K562 (cell line): ENCODE data around the gene SYMPK. TPM values are rescaled to one million over a fixed set of nuclear protein-coding genes. Genes with fewer than 3 reads are reported as not detected.

Experiments
- ADNP ChIP-seq: fragments of 200-800 bp; sonication (Bioruptor generic); IDR thresholded peaks from 2 replicates; pipeline ENCODE4 v1.6.1; 2016; ENCODE audit warnings: missing genetic modification characterization, missing compliant biosample characterization
- DPF2 ChIP-seq: fragments of 450-650 bp; IDR thresholded peaks from 2 replicates; pipeline ENCODE4 v1.6.1; 2016
- ESRRA ChIP-seq: fragments of 450-650 bp; IDR thresholded peaks from 2 replicates; pipeline ENCODE4 v1.6.1; 2014; ENCODE audit warnings: low read depth, mild to moderate bottlenecking, moderate library complexity, borderline replicate concordance
- LARP7 ChIP-seq: fragments of 450-650 bp; IDR thresholded peaks from 2 replicates; pipeline ENCODE4 v1.6.1; 2016
- PURB ChIP-seq: sonication (generic); formaldehyde crosslinking; IDR thresholded peaks from 2 replicates; pipeline ENCODE4 v1.9.0; 2021; ENCODE audit warnings: low read depth, mild to moderate bottlenecking, missing genetic modification reagents
- SETDB1 ChIP-seq: IDR thresholded peaks from one replicate; pipeline ENCODE4 v1.6.1; 2012; ENCODE audit warnings: low read length, control low read depth, inconsistent platforms
- SMC3 ChIP-seq: conservative IDR thresholded peaks from 2 replicates; pipeline ENCODE4 v1.6.1; 2011; ENCODE audit warnings: low read depth, low read length, improper control_type of control experiment; ENCODE audit not compliant: insufficient read depth
- ZNF324 ChIP-seq: fragments of 250-450 bp; sonication (Bioruptor Pico); IDR thresholded peaks from 2 replicates; pipeline ENCODE4 v1.4.0; 2020; ENCODE audit warnings: mild to moderate bottlenecking
- ZNF766 ChIP-seq: fragments of 200-800 bp; sonication (Bioruptor generic); conservative IDR thresholded peaks from 2 replicates; pipeline ENCODE4 v1.6.1; 2016; ENCODE audit warnings: missing genetic modification characterization, missing compliant biosample characterization
- ZZZ3 ChIP-seq: fragments of 450-650 bp; IDR thresholded peaks from 2 replicates; pipeline ENCODE4 v1.6.1; 2016; ENCODE audit warnings: antibody characterized with exemption, mild to moderate bottlenecking, moderate library complexity
- polyA plus RNA-seq, 8 experiments: library from polyadenylated mRNA; depleted of rRNA in 4 of 8; stranded (reverse) in 5 of 8; unstranded in 3 of 8; fragments of >200 nt; fragmentation: Nextera tagmentation in 2 of 8; fragmentation: Illumina TruSeq in 1 of 8; extraction: Ambion mirVana in 2 of 8; extraction: Trizol in 1 of 8; gene quantifications; 2 replicates each; pipeline versions ENCODE4 v1.2.1 to v1.2.3, GENCODE V29; 2011 to 2014; ENCODE audit warnings: inconsistent platforms in 1 of 8, missing spikeins in 1 of 8
- total RNA-seq, 7 experiments: library from RNA; depleted of rRNA in 6 of 7; stranded (reverse); fragments of >200 nt in 6 of 7; fragmentation: Illumina TruSeq in 2 of 7; extraction: Trizol in 2 of 7; gene quantifications; 2 replicates each; pipeline versions ENCODE4 v1.2.1 to v1.2.3, GENCODE V29; 2011 to 2021; ENCODE audit warnings: low replicate concordance in 1 of 7
- TF ChIP-seq, protein P1 (sequence below): fragments of 450-650 bp; IDR thresholded peaks from 2 replicates; pipeline ENCODE4 v1.7.1; 2018; ENCODE audit warnings: mild to moderate bottlenecking, low read depth; ENCODE audit not compliant: partially characterized antibody
- TF ChIP-seq, protein P2 (sequence below): sonication (generic); formaldehyde crosslinking; IDR thresholded peaks from 2 replicates; pipeline ENCODE4 v1.8.0; 2022; ENCODE audit warnings: mild to moderate bottlenecking, missing genetic modification reagents
- TF ChIP-seq, protein P3 (sequence below): sonication (generic); formaldehyde crosslinking; IDR thresholded peaks from 2 replicates; pipeline ENCODE4 v1.8.0; 2023; ENCODE audit warnings: missing genetic modification reagents, mild to moderate bottlenecking, borderline replicate concordance
- TF ChIP-seq, protein P4 (sequence below): fragments of 250-450 bp; sonication (Bioruptor Pico); IDR thresholded peaks from 2 replicates; pipeline ENCODE4 v1.6.1; 2021; ENCODE audit warnings: mild to moderate bottlenecking
- TF ChIP-seq, protein P5 (sequence below): fragments of 250-450 bp; sonication (Bioruptor Pico); IDR thresholded peaks from 2 replicates; pipeline ENCODE4 v1.8.0; 2021; ENCODE audit warnings: moderate library complexity, mild to moderate bottlenecking, inconsistent platforms

The SYMPK gene
- total and polyA plus RNA-seq, 9 of the 15 experiments (the other 6 are each of a cell fraction or from before 2014, with no cell fraction given) = 0.73 to 95.5 (median 58.4) TPM

DNA sequence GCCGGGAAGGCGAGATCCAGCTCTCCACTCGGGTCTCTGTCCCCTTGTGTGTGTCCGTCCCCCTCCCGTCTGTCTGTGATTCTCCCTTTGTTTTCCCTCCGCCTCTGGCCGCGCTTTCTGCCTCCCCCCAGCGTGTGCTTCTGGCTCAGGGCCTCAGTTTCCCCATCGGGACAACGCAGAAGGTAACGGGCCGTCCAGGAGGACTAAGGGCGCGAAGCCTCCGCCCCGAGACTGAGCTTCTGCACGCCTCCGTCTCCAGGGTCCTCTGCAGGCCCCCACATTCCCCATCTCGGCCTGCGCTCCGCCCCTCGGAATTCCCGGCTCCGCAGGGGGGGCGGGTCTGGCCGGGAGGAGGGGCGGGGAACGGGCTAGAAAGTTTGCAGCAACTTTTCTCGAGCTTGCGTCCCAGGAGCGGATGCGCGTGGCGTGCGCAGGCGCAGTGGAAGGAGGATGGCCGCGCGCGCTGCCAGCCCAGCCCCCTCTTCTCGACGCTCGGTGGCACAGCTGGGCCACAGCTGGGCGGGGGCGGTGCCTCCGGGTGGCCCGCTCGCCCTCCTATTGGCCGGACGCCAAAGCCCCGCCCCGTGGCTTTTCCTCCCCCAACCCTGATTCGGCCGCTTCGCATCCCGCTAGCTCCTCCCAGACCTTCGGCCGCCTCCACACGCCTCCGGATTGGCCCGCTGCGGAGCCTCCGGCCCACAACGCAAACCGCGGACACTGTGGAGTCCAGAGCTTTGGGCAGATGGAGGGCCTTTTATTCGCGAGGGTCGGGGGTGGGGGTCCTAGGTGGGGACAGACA is 93.8 kb downstream of the SYMPK start, which contains the start of gene SIX5 (continued):
- TF ChIP-seq, protein P1, sequence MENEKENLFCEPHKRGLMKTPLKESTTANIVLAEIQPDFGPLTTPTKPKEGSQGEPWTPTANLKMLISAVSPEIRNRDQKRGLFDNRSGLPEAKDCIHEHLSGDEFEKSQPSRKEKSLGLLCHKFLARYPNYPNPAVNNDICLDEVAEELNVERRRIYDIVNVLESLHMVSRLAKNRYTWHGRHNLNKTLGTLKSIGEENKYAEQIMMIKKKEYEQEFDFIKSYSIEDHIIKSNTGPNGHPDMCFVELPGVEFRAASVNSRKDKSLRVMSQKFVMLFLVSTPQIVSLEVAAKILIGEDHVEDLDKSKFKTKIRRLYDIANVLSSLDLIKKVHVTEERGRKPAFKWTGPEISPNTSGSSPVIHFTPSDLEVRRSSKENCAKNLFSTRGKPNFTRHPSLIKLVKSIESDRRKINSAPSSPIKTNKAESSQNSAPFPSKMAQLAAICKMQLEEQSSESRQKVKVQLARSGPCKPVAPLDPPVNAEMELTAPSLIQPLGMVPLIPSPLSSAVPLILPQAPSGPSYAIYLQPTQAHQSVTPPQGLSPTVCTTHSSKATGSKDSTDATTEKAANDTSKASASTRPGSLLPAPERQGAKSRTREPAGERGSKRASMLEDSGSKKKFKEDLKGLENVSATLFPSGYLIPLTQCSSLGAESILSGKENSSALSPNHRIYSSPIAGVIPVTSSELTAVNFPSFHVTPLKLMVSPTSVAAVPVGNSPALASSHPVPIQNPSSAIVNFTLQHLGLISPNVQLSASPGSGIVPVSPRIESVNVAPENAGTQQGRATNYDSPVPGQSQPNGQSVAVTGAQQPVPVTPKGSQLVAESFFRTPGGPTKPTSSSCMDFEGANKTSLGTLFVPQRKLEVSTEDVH = no peak
- TF ChIP-seq, protein P2, sequence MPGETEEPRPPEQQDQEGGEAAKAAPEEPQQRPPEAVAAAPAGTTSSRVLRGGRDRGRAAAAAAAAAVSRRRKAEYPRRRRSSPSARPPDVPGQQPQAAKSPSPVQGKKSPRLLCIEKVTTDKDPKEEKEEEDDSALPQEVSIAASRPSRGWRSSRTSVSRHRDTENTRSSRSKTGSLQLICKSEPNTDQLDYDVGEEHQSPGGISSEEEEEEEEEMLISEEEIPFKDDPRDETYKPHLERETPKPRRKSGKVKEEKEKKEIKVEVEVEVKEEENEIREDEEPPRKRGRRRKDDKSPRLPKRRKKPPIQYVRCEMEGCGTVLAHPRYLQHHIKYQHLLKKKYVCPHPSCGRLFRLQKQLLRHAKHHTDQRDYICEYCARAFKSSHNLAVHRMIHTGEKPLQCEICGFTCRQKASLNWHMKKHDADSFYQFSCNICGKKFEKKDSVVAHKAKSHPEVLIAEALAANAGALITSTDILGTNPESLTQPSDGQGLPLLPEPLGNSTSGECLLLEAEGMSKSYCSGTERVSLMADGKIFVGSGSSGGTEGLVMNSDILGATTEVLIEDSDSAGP (CRISPR knock-in tag) = no peak
- TF ChIP-seq ESRRA (peak; percentile 63; the same call in 1 of the 2 replicates), SETDB1 (no peak), ADNP (tag) (no peak), SMC3 (no peak), ZNF324 (no peak), ZZZ3 (no peak), LARP7 (peak; percentile 62; the same call in 1 of the 2 replicates), PURB (CRISPR knock-in tag) (no peak), ZNF766 (CRISPR knock-in tag) (no peak), DPF2 (0 out of 2 replicates have a peak, but pooled peaks have one; percentile 22)
- TF ChIP-seq, protein P3, sequence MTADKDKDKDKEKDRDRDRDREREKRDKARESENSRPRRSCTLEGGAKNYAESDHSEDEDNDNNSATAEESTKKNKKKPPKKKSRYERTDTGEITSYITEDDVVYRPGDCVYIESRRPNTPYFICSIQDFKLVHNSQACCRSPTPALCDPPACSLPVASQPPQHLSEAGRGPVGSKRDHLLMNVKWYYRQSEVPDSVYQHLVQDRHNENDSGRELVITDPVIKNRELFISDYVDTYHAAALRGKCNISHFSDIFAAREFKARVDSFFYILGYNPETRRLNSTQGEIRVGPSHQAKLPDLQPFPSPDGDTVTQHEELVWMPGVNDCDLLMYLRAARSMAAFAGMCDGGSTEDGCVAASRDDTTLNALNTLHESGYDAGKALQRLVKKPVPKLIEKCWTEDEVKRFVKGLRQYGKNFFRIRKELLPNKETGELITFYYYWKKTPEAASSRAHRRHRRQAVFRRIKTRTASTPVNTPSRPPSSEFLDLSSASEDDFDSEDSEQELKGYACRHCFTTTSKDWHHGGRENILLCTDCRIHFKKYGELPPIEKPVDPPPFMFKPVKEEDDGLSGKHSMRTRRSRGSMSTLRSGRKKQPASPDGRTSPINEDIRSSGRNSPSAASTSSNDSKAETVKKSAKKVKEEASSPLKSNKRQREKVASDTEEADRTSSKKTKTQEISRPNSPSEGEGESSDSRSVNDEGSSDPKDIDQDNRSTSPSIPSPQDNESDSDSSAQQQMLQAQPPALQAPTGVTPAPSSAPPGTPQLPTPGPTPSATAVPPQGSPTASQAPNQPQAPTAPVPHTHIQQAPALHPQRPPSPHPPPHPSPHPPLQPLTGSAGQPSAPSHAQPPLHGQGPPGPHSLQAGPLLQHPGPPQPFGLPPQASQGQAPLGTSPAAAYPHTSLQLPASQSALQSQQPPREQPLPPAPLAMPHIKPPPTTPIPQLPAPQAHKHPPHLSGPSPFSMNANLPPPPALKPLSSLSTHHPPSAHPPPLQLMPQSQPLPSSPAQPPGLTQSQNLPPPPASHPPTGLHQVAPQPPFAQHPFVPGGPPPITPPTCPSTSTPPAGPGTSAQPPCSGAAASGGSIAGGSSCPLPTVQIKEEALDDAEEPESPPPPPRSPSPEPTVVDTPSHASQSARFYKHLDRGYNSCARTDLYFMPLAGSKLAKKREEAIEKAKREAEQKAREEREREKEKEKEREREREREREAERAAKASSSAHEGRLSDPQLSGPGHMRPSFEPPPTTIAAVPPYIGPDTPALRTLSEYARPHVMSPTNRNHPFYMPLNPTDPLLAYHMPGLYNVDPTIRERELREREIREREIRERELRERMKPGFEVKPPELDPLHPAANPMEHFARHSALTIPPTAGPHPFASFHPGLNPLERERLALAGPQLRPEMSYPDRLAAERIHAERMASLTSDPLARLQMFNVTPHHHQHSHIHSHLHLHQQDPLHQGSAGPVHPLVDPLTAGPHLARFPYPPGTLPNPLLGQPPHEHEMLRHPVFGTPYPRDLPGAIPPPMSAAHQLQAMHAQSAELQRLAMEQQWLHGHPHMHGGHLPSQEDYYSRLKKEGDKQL (CRISPR knock-in tag) = no peak
- TF ChIP-seq, protein P4, sequence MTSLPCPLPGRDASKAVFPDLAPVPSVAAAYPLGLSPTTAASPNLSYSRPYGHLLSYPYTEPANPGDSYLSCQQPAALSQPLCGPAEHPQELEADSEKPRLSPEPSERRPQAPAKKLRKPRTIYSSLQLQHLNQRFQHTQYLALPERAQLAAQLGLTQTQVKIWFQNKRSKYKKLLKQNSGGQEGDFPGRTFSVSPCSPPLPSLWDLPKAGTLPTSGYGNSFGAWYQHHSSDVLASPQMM (CRISPR knock-in tag) = no peak
- TF ChIP-seq, protein P5, sequence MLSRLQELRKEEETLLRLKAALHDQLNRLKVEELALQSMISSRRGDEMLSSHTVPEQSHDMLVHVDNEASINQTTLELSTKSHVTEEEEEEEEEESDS = no peak
